ENCODE data around the gene PCYT2.

PCYT2 gene

DNA sequence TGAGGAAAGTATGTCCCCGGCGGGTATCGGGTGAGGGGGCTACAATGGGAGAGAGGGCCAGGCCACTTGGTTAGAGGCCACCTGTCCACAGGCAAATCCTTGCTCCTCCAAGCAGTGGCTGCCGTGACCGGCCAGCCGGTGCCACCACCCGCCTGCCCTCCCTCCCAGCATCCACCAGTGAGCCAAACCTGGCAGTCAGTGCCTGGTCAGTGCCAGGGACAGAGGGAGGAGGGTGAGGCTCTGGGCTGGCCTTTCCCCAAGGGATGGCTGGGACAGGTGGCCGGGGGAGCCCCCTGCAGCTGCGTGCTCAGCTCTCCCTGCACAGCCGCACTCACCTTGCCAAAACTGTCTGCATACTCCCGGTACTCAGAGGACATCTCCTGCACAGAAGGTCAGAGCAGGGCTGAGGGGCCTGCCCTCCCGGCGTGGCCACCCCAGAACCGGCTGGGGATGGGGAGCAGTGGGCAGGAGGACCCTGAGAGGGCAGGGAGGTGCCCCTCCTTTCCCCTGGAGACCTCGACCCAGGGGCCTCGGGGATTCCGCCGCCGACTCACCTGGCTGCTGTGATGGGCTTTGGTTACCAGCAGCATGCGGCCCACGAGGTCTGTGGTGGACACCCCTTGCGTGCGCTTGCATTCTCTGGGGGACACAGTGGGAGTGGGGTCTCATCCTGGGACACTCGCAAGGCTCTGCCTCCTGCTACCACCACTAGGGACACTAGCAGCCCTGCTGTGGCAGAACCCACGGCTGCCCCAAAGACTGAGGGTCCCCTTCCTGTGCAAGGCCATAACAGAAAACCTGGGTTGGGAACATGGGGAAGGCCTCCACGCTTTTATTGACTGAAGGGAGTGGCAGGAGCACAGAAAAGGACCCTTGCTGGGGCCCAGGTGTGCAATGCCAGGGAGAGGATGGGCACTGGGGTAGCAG lies 3.7 kb downstream of the PCYT2 start:
- peaks cover 75% of the 10 kb centered on the region for H3K36me3 Mint-ChIP-seq (ENCODE audit: low read depth)
- H3K9me3 Mint-ChIP-seq: no peaks in the 10 kb centered on the region
- no peak overlapping the region for H3K27ac Mint-ChIP-seq

DNA sequence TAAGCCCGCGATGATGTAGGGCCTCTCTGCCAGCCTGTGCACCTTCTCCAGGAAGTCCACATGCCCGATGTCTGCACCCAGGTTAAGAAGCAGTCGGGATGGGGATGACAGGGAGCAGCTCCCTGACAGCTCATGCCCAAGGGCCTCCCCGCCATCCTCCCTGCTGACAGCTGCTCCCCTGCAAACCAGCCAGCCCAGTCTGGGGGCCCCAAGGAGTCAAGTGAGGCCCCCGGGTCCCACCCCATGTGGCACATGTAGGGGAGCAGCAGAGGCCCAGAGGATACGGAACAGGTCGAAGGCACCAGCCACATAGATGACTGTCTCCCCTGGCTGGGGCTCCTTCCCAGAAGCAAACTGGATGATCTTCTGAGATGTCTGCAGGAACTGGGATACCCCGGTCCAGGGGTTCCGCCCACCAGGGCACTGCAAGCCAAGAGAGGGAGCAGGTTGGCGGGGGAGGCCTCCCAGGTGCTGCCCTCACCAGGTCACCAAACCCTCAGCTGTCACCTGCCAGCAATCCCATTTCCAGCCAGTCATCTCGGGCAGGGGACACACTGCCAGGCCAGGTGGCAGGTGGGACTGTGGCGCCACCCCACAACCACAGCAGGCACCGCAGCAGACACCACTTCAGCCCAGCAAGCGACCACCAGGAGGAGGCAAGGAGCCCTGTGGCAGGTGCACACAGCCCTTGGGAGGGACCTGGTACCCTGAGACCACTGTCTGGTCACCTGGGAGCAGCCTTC lies 4.6 kb downstream of the PCYT2 start:
- peaks cover 25% of the 10 kb centered on the region for H3K4me1 Mint-ChIP-seq (ENCODE audit: low read depth)
- no peak overlapping the region for H3K27ac Mint-ChIP-seq
- H3K36me3 Mint-ChIP-seq (ENCODE audit: low read depth): peaks cover 66% of the 10 kb centered on the region
- no peak overlapping the region for H3K4me3 Mint-ChIP-seq
- H3K9me3 Mint-ChIP-seq: no peaks in the 10 kb centered on the region
- H3K27me3 Mint-ChIP-seq: peaks cover 19% of the 10 kb centered on the region
- intact Hi-C loops (cut with micrococcal nuclease): no loop called here

More for the DNA sequence above, 3.7 kb downstream of the PCYT2 start:
- Mint-ChIP-seq H3K4me3 (no peak overlapping the region), H3K27me3 (peaks cover 17% of the 10 kb centered on the region), H3K4me1 (ENCODE audit: low read depth) (peaks cover 34% of the 10 kb centered on the region)
- intact Hi-C loops (cut with micrococcal nuclease): no loop called here

DNA sequence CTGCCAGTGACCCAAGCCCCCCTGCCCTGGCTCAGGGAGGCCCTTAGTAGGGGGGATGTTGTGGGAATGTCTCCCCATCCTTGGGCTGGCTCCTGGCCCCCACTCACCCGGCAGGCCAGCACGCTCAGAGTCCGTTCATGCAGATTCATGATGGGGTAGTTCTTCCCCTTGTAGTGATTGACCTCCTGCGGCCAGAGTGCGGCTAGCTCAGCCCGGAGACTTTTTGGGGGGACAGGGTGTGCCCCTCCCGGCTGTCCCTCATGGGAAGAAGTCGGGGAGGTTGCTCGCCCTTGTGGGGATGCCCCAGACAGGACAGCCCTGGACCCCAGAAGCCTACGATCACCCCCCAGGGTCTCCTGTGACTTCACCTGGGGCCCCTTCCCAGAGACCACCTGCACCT lies 5.2 kb downstream of the PCYT2 start:
- Mint-ChIP-seq H3K27ac (no peak overlapping the region), H3K9me3 (no peaks in the 10 kb centered on the region), H3K4me1 (ENCODE audit: low read depth) (peaks cover 28% of the 10 kb centered on the region), H3K4me3 (no peak overlapping the region), H3K27me3 (peaks cover 25% of the 10 kb centered on the region), H3K36me3 (ENCODE audit: low read depth) (peaks cover 66% of the 10 kb centered on the region)
- intact Hi-C loops (cut with micrococcal nuclease): no loop called here

DNA sequence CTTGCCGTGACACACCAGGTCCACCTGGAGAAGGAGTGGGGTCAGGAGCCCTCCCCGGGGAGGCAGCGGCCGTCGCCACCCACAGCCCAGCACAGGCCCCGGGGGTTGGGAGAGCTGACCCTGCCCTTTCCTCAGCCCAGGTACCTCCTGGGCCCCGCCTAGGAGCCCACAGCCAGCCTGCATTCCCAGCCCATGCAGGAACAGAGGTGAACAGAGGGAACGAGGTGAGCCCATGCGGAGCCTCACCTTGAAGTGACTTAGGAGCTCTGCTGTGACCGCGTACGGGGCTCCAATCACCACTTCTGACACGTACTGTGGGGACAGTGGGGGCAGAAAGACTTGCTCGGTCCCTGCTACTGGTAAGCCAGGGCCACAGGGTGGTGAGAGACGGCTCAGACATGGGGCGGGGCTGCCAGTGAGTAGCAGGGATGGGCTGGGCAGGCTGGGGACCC lies 5.7 kb downstream of the PCYT2 start:
- peaks cover 72% of the 10 kb centered on the region for H3K36me3 Mint-ChIP-seq (ENCODE audit: low read depth)
- H3K4me1 Mint-ChIP-seq (ENCODE audit: low read depth): peaks cover 31% of the 10 kb centered on the region
- H3K9me3 Mint-ChIP-seq: no peaks in the 10 kb centered on the region
- intact Hi-C loops (cut with micrococcal nuclease): no loop called here
- peaks cover 31% of the 10 kb centered on the region for H3K27me3 Mint-ChIP-seq
- H3K4me3 Mint-ChIP-seq: no peak overlapping the region
- H3K27ac Mint-ChIP-seq: no peak overlapping the region

DNA sequence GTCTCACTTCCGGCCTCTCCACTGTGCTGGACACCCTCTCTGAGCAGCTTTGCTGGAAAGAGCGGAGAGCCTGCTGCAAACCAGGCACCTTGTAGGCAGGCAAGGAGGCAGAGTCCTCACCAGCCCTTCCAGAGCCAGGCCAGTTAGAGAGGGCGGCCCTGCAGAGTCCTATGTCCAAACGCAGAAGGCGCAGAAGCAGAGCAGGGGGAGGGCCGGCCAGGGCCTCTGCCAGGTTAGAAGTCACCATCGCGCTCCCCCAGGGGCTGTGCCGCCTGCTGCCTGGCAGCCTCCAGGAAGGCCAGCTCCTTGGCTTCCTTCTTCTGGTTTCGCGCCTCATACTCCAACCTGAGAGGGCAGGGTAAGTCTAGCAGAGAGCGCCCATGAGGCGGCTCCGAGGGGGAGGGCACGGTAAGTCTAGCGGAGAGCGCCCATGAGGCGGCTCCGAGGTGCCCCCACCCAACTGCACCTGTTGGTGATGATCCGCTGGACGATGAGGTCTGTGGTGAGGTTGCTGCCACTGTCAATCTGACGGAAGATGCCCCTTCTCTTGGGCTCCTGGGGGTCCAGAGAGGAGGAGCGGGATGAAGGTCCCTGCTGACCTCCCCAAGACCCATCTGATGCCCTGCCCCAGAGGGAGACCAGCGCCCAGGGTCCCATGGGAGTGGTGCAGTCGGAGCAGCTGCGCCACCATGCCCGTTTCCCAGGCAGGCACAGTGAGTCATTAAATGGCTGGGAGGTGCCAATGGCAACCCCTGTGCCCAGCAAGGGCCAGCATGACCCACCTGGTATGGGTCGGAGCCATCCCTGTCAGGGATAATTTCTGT lies 6.4 kb downstream of the PCYT2 start:
- Mint-ChIP-seq H3K36me3 (ENCODE audit: low read depth) (peaks cover 78% of the 10 kb centered on the region), H3K27me3 (peaks cover 34% of the 10 kb centered on the region), H3K9me3 (no peaks in the 10 kb centered on the region), H3K4me1 (ENCODE audit: low read depth) (peaks cover 24% of the 10 kb centered on the region), H3K27ac (no peak overlapping the region), H3K4me3 (no peak overlapping the region)
- intact Hi-C loops (cut with micrococcal nuclease): no loop called here

DNA sequence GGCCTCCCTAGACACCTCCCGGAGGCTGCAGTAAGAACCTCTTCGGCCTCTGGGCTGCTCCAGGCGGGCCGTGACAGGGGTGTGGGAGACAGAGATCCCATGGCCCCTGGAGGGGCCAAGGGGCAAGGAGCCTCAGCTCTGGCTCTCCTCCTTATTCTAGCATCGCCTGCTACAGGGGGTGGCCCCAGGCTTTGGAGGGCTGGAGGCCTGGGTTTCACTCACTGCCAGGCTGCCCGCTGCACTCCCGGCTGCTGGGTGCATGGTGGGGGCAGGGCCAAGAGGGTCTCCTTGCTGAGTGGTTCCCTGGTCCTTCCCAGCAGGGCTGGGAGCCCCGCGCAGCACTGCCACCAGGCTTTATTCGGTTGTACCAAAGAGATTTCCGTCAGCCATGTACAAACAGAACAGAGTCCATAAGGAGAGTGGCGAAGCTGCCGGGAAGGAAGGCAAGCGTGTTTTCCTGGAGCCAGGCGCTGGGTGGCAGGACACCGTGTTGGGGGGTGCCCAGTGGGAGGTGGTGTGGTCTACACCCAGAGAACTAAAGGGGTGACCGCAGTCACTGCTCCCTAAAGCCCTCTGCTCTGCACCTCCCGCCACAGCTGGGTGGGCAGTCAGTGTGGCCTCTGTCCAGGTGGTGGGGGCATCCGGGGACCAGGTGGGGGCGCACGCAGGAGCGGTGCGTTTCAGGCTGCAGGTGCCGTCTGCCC lies 7.2 kb downstream of the PCYT2 start:
- no peak overlapping the region for H3K4me3 Mint-ChIP-seq
- intact Hi-C loops (cut with micrococcal nuclease): no loop called here
- peaks cover 34% of the 10 kb centered on the region for H3K27me3 Mint-ChIP-seq
- H3K4me1 Mint-ChIP-seq (ENCODE audit: low read depth): peaks cover 17% of the 10 kb centered on the region
- H3K9me3 Mint-ChIP-seq: no peaks in the 10 kb centered on the region
- H3K36me3 Mint-ChIP-seq (ENCODE audit: low read depth): peaks cover 80% of the 10 kb centered on the region
- no peak overlapping the region for H3K27ac Mint-ChIP-seq

DNA sequence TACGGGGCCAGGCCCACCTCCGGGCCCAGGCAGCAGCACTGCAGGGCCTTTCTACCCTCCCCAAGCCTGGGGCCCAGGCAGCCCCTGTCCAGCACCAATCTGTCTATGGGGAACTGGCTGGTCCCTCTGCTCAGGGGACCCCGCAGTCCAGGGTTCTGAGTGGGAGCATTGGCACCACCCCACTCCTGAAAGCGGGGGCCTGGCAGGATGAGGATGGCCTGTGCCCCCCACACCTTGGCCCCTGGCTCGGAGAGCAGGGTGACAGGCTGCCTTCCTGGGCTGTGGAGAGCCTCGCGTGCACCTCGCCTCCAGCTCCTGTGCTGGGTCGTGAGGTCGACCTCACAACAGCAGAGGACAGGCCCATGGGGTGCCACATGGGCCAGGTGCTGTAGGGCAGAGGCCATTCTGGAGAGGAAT lies 7.8 kb downstream of the PCYT2 start:
- H3K4me3 Mint-ChIP-seq: no peak overlapping the region
- H3K36me3 Mint-ChIP-seq (ENCODE audit: low read depth): peaks cover 80% of the 10 kb centered on the region
- peaks cover 14% of the 10 kb centered on the region for H3K4me1 Mint-ChIP-seq (ENCODE audit: low read depth)
- intact Hi-C loops (cut with micrococcal nuclease): no loop called here
- no peak overlapping the region for H3K27ac Mint-ChIP-seq
- H3K27me3 Mint-ChIP-seq: peaks cover 34% of the 10 kb centered on the region
- no peaks in the 10 kb centered on the region for H3K9me3 Mint-ChIP-seq

DNA sequence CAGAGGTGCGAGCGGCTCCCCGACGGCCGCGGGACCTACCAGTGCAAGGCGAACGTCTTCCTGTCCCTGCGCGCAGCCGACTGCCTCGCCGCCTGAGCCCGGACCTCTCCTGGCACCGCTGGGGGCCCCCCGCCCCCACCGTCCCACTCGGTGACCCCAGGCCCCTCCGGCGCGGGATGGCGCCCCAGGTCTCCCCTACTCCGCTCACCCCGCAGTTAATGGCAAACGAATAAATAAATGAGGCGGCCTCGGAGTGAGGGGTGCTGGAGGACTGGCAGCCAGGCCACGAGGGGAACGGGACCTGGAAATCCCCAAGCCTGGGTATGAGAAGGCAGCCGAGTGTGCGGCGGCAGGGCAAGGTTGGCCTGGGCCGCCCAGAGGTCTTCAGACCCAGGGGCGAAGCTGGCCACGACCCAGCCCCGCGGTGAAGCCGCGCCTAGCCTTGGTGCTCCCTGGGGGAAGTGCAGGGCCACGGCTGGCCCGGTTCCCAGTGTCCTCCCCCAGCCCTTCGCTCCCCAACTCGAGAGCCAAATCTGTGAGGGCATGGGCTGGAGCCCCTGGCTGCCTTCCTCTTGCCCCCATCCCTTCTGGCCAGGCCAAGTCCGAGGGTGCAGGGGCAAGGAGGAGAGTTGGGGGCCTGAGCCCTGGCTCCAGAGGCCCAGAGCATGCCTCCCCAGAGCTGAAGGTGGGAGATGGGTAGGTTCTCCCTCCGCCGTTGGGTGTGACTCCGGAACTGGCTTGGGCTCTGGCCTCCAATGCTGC lies 8.4 kb downstream of the PCYT2 start:
- Mint-ChIP-seq H3K36me3 (ENCODE audit: low read depth) (peaks cover 80% of the 10 kb centered on the region), H3K9me3 (no peaks in the 10 kb centered on the region), H3K27ac (no peak overlapping the region), H3K4me3 (peak overlapping the region; percentile 53), H3K4me1 (ENCODE audit: low read depth) (peaks cover 9% of the 10 kb centered on the region), H3K27me3 (peaks cover 34% of the 10 kb centered on the region)
- intact Hi-C loops (cut with micrococcal nuclease): no loop called here

DNA sequence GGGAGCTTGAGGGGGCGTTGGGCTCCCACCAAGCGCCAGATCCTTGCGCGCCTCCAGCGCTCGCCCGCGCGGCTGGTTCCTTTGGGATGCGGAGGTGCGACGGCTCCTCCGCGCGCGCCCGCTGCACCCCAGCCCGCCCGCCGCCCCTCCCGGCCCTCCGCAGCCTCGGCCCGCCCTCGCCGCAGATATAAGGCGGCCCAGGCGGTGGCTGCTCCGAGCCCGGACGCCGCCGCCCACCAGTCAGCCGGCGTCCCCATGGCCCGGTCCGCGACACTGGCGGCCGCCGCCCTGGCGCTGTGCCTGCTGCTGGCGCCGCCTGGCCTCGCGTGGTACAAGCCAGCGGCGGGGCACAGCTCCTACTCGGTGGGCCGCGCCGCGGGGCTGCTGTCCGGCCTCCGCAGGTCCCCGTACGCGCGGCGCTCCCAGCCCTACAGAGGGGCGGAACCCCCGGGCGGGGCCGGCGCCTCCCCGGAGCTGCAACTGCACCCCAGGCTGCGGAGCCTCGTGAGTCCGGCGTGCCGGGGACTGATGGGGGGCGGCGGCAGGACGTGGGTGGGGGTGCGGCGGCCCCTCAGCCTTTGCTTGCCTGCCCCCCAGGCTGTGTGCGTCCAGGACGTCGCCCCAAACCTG lies 9.1 kb downstream of the PCYT2 start, which contains the start of gene NPB:
NPB (plus strand) TSS at position 216 of the 630 bp plus-strand sequence; CDS start at position 256, 40 bp downstream.
- Mint-ChIP-seq H3K27me3 (peaks cover 34% of the 10 kb centered on the region), H3K36me3 (ENCODE audit: low read depth) (peaks cover 80% of the 10 kb centered on the region), H3K4me3 (peak within 1 kb of the TSS; percentile 53), H3K27ac (no peak within 1 kb of the TSS), H3K4me1 (ENCODE audit: low read depth) (peaks cover 9% of the 10 kb centered on the region), H3K9me3 (no peaks in the 10 kb centered on the region)
- intact Hi-C loops (cut with micrococcal nuclease): no loop called here

DNA sequence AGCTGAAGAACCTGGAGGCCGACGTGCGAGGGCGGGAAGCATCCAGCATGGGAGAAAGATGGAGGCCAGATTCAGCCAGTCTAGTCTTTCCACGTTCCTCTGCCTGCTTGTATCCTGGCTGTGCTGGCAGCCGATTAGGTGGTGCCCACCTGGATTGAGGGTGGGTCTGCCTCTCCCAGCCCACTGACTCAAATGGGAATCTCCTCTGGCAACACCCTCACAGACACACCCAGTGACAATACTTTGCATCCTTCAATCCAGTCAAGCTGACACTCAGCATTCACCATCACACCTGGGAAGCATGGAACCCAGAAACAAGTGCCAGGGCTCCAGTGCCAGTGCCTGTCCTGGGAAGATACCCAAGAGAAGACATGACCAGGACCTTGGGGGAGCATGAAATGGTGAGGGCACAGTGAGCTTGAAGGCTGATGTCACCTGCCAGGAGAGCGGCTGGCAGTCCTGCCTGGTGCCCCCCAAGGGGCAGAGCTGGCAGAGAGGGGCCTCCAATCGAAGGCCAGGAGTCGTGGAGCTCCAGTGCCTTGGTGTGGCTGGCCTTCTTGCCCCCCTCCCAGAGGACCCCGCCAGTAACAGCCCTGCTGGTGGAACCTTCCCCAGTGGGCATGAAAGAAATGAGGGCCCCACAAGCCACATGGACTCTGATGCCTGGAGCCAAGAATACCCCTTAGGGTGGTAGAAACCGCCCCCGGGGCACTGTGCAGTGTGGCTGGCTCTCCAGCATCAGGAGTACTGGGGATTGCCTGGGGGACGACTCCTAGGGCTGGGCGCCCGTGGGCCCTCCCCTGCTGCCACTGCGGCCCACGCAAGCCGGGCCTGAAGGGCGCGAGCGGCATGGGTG lies 9.8 kb downstream of the PCYT2 start:
- H3K9me3 Mint-ChIP-seq: no peaks in the 10 kb centered on the region
- H3K27ac Mint-ChIP-seq: no peak overlapping the region
- H3K4me3 Mint-ChIP-seq: no peak overlapping the region
- intact Hi-C loops (cut with micrococcal nuclease): no loop called here
- peaks cover 34% of the 10 kb centered on the region for H3K27me3 Mint-ChIP-seq
- H3K4me1 Mint-ChIP-seq (ENCODE audit: low read depth): peaks cover 9% of the 10 kb centered on the region
- peaks cover 80% of the 10 kb centered on the region for H3K36me3 Mint-ChIP-seq (ENCODE audit: low read depth)

DNA sequence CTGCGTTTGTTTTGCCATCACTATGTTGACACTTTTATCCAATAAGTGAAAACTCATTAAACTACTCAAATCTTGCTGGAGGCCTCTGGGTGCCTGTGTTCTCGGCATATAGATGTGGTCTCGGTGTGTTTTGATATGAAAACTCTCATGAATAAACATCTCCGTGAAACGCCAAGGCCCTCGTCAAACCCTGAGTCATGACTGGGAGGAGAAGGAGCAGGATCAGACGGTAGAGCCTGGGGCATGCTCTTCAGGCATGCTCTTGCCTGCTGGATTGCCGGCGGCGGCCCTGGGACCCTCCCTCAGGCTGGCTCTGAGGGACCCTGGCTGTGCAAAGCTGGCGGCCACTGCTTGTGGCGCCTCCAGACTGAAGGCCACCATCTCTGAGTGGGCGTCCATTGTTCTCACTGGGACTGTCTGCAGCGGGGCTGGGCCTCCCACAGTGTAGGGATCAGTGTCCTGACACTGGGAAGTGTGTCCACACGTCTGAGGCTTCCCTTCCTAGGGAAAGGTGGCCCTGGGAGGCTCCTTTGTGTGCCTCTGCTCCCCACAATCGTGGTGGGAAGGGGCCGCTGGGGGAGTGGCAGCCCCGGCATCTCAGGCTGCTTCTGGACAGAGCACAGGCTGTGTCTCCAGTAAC lies 10.9 kb downstream of the PCYT2 start:
- H3K4me1 Mint-ChIP-seq (ENCODE audit: low read depth): peaks cover 9% of the 10 kb centered on the region
- peaks cover 34% of the 10 kb centered on the region for H3K27me3 Mint-ChIP-seq
- intact Hi-C loops (cut with micrococcal nuclease): no loop called here
- no peaks in the 10 kb centered on the region for H3K9me3 Mint-ChIP-seq
- H3K4me3 Mint-ChIP-seq: no peak overlapping the region
- peaks cover 80% of the 10 kb centered on the region for H3K36me3 Mint-ChIP-seq (ENCODE audit: low read depth)
- no peak overlapping the region for H3K27ac Mint-ChIP-seq
